ENCODE measurements around the gene EGLN3. TPM values are rescaled to one million over a fixed set of nuclear protein-coding genes. Genes with fewer than 3 reads are reported as not detected.
"Not testable (repeated sequence)": the region's sequence is repeated elsewhere in the genome, so short reads cannot be mapped to it uniquely, and the experiment has no call there.

The EGLN3 gene
- polyA plus RNA-seq (ENCODE audit: insufficient read length in 4 of 4), result 10 to 100 TPM; 13.0 to 18.6 (median 14.6) TPM

DNA sequence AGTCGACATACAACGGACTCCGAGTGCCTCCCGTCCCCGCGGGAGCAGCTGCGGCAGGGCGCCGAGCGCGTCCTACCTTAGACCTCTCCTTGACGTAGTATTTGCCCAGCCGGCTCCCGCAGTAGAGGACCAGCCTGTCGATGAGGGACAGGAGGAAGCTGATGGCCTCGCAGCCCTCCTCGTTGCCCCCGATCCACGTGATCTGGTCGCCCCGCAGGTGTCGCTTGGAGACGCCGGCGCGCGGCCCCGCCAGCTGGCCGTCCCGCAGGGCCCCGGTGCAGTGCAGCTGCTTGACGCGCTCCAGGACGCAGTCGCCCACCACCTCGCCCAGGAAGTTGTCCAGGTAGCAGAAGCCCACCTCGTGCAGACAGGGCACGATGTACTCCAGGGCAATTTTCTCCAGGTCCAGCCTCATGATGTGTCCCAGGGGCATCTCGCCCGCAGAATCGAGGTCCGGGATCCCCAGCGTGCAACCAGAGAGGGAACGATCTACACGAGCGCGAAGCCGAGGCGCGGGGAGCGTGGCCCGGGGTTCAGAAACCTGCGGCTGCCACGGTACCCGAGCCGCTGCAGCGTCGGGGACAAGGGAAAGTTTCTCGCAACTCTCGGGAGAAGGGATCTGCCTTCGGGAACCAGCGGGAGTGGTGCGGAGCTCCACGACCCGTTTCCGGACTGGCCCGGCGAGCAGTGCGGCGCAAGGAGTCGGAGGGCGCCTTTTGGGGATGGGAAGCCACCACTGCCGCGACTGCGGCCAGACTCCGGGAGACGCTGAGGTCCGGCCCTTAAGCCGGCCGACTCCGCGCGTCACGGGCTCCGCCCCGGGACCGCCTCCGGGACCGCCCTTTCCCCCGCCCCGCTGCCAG is at the start of gene EGLN3:
Gene EGLN3, minus strand, starts transcription at position 755 of the 863 bp plus-strand sequence. Its CDS starts 322 bp downstream, at position 433.
- DNase-seq (ENCODE audit: low read depth in 4 of 4, low spot score in 2 of 4), result peak in 3 of 4 donors; percentile 65 to 79 (median 76)

- no peak for DNase-seq (ENCODE audit: low read depth in 4 of 4, low spot score in 2 of 4)
Observed at GRCh38 chr14:34000396-34000795, 49.5 kb upstream of the EGLN3 start.

DNA sequence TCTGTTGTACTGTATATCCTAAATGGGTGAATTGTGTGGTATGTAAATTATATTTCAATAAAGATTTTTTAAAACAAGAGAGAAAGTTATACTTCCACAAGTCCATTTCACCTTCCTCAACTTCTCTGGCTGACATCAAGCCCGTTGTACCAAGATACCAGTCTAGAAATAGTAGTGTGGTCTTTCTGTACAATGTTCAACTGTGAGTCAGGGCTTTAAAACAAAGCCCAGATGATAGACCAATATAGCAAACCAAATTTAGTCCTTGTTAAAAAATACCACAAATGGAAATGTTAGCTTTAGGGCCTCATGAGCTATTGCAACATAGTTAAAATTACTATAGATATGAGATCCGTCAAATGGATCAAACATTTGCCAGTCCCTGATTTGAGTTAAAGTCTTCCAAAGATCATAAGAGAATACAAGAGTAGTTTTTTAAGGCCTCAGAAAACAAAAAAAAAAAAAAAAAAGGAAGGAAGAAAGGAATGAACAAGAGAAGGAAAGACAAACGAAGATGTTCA is 49.0 kb upstream of the EGLN3 start:
- DNase-seq (ENCODE audit: low read depth in 4 of 4, low spot score in 2 of 4), result no peak

DNA sequence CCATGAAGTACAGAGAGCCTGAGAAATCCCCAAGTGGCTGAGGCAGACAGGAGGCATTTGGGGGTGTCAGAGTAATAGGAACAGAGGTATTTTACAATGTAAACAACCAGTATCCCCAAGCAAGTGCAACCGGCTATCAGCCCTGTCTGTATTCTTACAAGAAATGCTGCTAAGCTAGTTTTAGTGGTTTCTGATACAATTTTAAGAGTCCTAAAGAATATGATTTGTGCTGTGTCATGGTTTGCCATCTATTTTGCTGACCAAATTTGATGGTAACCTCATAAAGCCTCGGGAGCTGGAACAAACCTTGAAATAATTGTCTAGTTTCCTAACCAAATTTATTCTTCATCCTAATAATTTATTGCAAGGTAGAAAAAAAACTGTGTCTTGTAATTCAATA is 46.7 kb upstream of the EGLN3 start:
- no peak for DNase-seq (ENCODE audit: low read depth in 4 of 4, low spot score in 2 of 4)

DNA sequence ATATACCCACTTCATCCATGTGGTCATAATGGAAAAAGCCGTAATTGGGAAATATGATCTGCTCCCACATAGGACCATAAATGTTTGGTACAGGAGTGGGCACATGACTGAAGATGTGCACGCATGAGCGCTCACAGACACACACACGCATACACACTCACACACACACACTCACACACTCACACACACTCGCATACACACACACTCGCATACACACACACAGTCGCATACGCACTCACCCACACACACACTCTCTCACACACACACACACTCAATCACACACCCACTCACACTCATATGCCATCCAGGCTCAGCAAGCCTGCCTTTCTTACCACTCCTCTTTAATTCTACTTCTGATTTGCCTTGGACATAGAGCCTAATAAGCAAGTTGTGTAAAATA is 45.6 kb upstream of the EGLN3 start:
- DNase-seq (ENCODE audit: low read depth in 4 of 4, low spot score in 2 of 4), result no peak

- no peak for DNase-seq (ENCODE audit: low read depth in 4 of 4, low spot score in 2 of 4)
Observed at GRCh38 chr14:33993246-33993645, 42.4 kb upstream of the EGLN3 start.

DNA sequence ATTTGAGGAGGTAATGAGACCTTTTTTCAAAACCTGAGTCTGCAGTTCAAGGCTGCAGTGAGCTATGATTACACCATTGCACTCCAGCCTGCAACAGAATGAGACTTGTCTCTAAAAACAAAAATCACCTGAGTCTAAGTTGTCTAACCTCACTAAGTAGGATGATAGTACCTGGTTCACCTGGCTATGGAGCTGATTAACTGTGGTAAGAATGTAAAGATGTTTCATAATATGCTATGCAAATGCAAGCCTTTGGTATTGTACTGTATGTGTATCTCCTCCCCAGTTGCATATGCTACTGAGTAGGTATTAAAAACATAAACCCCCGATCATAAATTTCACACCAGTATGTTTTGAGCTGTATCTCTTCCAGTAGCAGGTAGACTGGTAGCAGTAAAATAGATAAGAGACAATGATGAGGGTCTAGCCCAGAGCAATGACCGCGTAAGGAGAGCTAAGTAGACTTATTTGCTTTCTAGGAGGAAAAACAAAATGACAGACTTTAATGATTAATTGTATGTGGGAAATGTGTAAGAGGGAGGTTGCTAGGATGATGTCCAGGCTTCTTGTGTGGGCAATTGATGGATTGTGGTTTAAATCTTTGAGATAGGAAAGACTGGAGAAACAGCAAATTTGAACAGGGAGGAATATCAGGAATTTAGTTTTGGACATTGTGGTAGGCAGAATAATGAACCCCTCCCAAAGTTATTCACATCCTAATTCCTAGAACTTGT is 41.6 kb upstream of the EGLN3 start:
- DNase-seq (ENCODE audit: low read depth in 4 of 4, low spot score in 2 of 4), result no peak

DNA sequence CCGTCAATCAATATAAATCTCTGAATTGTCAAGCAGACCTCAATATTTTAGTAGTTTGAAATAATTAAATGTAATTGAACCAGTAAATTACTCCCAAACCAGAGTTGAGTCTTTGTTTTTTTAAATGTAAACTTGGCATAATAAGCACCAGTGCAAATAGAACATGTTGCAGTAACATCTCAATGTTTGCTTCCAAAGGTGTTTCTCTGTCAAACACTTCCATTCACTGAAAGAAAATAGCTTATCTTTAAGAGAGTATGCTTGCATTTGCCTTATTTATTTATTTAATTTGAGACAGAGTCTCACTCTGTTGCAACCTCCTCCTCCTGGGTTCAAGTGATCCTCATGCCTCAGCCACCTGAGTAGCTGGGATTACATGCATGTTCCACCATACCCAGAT is 39.9 kb upstream of the EGLN3 start:
- no peak for DNase-seq (ENCODE audit: low read depth in 4 of 4, low spot score in 2 of 4)

- DNase-seq (ENCODE audit: low read depth in 4 of 4, low spot score in 2 of 4), result no peak
Observed at GRCh38 chr14:33987565-33988080, 36.7 kb upstream of the EGLN3 start.

- DNase-seq (ENCODE audit: low read depth in 4 of 4, low spot score in 2 of 4), result no peak
Observed at GRCh38 chr14:33986804-33987203, 35.9 kb upstream of the EGLN3 start.

DNA sequence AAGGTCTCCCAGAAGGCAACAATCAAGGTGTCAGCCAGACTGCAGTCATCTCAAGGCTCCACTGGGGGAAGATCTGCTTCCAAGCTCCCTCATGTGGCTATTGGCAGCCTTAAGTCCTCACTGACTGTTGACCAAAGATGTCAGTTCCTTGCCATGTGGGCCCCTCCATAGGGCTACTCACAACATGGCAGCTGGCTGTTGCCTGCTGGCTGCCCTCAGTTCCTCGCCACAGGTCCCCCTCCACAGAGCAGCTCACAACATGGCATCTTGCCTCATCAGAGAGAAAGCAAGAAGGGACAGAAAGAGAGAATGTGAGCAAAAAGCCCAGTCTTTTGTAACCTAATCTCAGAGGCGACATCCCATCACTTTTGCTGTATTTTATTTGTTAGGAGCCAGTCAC is 34.4 kb upstream of the EGLN3 start:
- DNase-seq (ENCODE audit: low read depth in 4 of 4, low spot score in 2 of 4), result no peak

- no peak for DNase-seq (ENCODE audit: low read depth in 4 of 4, low spot score in 2 of 4)
Observed at GRCh38 chr14:33979613-33980276, 28.9 kb upstream of the EGLN3 start.

DNA sequence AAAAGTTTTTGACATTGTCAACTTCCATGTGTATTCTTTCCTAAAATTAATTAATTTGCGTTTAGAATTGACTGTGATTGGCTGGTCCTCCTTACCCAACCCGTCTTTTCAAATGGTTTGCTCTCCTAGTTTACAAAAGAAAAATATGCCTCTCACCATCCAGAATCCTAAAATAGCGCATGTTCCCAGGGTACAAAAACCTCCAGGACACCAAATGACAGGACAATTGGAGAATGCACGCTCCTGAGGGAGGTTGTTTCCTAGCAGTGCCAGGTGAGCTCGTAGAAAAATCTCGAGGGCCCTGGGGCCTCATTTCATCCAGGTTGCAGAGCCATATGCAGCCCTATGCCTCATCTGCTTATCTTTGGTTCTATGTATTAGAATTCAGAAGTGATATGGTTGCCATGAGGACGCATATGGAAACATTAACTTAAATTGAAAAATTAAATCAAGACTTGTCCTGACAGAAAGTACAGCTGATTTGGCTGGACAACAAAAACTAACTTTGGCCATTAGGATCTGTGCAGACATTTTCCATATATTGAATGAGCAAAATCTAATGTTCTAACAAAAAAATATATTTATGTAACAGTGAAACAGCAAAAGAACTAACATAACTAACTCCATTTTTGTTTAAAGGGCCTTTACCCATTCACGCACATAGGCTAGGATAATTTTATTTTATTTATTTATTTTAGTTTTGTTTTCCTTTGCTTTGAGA is 28.2 kb upstream of the EGLN3 start:
- no peak for DNase-seq (ENCODE audit: low read depth in 4 of 4, low spot score in 2 of 4)

DNA sequence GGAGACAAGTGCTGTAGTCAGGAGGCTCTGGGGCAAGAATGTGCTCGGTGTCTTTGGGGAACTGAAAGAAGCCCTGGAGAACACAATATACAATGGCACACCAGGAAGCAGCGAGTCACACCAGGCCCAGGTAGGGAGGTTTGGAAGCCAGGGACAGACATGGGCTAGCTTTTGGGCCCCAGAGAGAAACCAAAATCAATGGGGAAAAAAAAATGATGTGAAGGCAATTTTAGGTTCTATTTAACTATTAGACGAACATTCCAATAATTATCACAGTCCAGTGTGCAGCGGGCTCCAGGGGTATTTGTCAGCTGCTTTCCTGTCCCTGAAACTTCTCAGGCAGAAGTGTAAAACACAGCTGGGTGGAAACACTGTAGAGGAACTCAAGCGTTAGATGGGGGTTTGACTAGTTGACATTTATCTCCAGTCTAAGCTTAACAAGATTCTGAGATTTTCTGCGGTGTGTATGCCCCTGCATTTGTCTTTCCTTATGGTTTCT is 21.8 kb upstream of the EGLN3 start:
- no peak for DNase-seq (ENCODE audit: low read depth in 4 of 4, low spot score in 2 of 4)

DNA sequence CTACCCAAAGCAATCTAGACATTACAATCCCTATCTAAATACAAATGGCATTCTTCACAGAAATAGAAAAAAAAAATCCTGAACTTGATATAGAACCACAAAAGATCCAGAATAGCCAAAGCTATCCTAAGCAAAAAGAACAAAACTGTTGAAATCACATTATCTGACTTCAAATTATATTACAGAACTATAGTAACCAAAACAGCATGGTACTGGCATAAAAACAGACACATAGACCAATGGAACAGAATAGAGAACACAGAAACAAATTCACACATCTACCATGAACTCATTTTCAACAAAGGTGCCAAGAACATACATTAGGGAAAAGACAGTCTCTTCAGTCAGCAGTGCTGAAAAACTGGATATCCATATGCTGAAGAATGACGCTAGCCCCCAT is 19.0 kb upstream of the EGLN3 start:
- not testable (repeated sequence) for DNase-seq (ENCODE audit: low read depth in 4 of 4, low spot score in 2 of 4)

DNA sequence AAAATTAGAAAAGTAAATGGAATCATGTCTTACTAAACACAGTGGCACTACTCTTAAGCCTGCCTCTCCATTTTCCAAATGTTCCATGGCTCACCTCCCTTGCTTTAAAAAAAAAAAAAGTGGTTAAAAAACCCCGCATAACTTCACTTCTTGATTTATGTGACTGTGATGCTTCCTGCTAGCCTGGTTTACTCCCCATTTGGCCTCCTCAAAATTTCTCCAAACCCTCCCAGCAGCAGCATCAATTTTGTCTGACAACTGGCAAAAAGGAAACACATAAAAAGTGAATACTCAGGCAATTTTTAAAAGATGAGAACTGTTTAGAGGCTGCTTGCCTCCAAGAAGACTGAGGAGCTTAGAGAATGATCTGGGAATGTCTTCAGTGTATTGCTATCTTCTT is 17.8 kb upstream of the EGLN3 start:
- DNase-seq (ENCODE audit: low read depth in 4 of 4, low spot score in 2 of 4), result no peak

GRCh38 chr14:33967138-33967537 is 16.3 kb upstream of the EGLN3 start:
- DNase-seq (ENCODE audit: low read depth in 4 of 4, low spot score in 2 of 4), result no peak

DNA sequence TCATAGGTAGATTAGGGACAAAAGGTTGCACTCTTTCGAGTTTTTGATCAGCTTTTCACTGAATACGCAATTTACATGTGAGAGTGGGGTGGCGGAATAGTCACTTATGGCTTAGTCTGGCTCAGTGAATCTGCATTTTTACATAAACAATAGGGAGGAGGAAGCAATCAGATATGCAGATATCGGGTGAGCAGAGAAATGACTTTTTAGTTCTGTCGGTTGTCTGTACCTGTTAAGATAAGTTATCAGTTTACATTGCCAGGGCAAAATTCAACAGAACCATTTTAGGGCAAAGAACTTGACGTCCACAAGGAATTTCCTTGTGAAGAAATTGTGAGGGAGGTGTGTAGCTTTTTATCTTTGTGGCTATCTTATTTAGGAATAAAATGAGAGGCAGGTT is 15.4 kb upstream of the EGLN3 start:
- DNase-seq (ENCODE audit: low read depth in 4 of 4, low spot score in 2 of 4), result no peak

DNA sequence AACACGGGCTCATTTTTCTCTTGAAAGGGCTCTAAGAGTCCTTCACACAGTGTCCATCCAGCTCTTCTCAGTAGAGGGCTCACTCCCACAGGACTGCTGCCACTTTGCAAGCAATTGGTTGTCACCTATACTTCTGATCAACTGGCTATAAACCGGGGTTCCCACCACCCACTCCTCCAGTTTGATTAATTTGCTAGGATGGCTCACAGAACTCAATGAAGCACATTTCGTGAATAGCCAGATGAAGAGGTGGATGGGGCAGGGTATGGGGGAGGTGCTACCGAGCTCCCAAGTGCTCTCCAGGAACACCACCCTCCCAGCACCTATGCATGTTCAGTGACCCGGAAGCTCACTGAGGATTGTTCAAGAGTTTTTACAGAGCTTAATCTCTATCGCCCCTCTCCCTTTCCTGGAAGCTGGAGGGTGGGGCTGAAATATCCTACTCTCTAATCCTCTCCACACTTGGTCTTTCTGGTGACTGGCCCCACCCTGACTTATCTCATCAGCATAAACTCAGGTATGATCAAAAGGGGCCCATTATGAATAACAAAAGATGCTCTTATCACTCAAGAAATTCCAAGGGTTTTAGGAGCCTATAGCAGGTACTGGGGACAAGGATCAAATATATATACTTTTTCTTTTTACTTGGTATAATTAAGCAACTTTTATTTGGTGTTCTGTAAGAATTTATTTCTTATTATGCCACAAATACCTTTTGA is 13.9 kb upstream of the EGLN3 start:
- DNase-seq (ENCODE audit: low read depth in 4 of 4, low spot score in 2 of 4), result no peak

All from left renal cortex interstitium (tissue), 4 donors.